NCI-H446 treated with DMSO at 0.1 percent for 48 hours (cell line): ENCODE measurements around the gene PLEKHH2.
"Not testable (repeated sequence)": the region's sequence is repeated elsewhere in the genome, so short reads cannot be mapped to it uniquely, and the experiment has no call there.

Experiments
- DNase-seq: peaks from one replicate; lab custom pipeline; 2025; lab: John Stamatoyannopoulos, UW

The PLEKHH2 gene

DNA sequence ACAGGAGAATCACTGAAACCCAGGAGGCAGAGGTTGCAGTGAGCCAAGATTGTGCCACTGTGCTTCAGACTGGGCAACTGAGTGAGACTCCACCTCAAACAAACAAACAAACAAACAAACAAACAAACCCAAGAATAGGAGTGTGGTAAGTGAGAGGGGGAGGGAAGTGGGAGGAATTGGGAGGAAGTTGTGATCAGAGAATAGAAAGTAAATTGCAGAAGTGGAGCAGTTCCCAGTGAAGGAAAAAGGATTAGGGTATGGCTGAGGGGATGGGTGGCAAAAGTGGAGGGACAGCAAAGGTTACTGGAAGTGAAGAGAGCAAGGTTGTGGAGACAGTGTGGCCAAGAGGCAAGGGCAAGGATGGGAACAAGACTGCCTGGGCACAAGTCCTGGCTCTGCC lies 80.3 kb downstream of the PLEKHH2 start:
- no peak for DNase-seq

GRCh38 chr2:43718530-43719124 lies 81.6 kb downstream of the PLEKHH2 start:
- DNase-seq, result no peak

- DNase-seq, result no peak
These were observed 87.9 kb downstream of the PLEKHH2 start for GRCh38 chr2:43724728-43725526.

DNA sequence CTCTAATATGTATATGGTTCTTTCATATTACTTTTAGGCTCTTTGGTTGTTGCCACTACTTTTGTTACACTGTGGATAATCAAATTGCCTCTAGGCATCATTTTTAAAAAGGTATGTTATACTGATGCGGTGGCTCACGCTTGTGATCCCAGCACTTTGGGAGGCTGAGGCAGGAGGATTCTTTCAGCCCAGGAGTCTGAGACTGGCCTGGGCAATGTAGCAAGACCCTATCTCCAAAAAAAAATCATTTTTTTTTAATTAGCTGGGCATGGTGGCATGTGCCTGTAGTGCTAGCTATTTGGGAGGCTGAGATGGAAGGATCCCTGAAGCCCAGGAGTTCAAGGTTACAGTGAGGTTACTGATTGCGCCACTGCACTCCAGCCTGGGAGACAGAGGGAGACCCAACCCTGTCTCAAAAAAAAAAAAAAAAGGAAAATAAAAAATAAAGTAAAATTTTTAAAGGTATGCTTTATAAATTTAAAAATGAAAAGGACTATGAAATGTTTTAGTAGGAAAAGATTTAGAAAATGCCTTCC lies 88.7 kb downstream of the PLEKHH2 start:
- DNase-seq, result no peak

DNA sequence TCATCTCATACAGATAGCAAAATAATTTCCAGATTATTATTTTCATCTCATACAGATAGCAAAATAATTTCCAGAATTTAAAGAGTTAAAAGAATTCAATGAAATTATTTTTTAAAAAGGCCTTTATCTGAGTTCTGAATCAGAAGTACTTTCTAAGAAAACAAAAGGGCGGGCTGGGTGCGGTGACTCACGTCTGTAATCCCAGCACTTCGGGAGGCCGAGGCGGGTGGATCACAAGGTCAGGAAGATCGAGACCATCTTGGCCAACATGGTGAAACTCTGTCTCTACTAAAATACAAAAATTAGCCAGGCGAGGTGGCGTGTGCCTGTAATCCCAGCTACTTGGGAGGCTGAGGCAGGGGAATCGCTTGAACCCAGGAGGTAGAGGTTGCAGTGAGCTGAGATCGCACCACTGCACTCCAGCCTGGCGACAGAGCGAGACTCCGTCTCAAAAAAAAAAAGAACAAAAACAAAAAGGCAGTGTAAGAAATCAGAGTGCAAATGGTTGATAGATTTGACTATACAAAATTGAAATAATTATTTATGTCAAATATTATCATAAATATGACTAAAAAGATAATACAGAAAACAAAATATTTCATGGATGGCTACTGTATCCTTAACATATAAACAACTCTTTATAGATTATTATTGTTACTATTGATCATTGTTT lies 90.0 kb downstream of the PLEKHH2 start:
- DNase-seq, result not testable (repeated sequence)

DNA sequence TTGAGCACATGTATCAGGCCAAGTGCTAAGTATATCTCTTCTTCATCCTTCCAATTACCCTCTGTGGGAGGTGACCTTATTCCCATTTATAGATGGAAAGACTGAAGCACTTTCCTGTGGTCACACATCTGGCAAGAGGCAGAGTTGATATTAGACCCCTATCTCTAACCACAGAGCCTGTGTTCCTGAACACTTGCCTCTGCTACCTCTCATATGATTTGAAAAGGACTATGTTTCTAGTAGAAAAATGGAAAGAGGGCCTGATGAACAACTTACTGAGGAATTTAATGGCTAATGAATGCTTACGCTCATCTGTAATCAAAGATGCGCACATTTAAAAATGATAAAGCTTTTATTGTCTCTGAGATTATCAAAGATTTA lies 90.6 kb downstream of the PLEKHH2 start:
- no peak for DNase-seq

GRCh38 chr2:43729491-43730174 lies 92.6 kb downstream of the PLEKHH2 start:
- DNase-seq, result no peak

DNA sequence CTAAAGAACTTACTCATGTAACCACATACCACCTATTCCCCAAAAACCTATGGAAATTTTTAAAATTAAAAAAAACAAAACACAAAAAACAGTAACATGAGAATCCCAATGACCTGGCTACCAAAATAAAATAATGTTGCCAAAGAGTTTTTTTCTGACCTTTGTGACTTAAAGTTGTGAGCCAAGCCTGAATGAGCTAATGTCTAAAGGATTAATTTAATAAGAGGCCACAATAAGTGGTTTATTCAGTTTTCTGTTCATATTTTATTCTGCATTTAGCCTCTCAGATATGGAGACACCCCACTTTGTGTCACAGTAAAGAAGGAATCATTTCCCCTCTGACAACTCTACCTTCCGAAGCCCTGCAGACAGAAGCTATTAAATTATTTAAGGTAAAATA lies 94.2 kb downstream of the PLEKHH2 start:
- no peak for DNase-seq

DNA sequence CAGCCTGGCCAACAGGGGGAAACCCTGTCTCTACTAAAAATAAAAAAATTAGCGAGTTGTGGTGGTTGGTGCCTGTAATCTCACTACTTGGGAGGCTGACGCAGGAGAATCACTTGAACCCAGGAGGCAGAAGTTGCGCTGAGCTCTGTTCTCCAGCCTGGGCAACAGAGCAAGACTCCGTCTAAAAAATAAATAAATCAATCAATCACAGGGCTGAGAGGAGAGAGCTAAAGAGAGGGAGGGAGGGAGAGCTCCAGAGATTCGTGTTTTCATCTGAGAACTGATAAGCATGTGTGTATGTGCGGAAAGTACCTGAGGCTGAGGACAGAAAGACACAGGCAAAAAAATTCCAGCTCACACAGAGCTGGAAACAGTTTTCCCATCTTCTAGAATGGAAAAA lies 99.6 kb downstream of the PLEKHH2 start:
- no peak for DNase-seq

DNA sequence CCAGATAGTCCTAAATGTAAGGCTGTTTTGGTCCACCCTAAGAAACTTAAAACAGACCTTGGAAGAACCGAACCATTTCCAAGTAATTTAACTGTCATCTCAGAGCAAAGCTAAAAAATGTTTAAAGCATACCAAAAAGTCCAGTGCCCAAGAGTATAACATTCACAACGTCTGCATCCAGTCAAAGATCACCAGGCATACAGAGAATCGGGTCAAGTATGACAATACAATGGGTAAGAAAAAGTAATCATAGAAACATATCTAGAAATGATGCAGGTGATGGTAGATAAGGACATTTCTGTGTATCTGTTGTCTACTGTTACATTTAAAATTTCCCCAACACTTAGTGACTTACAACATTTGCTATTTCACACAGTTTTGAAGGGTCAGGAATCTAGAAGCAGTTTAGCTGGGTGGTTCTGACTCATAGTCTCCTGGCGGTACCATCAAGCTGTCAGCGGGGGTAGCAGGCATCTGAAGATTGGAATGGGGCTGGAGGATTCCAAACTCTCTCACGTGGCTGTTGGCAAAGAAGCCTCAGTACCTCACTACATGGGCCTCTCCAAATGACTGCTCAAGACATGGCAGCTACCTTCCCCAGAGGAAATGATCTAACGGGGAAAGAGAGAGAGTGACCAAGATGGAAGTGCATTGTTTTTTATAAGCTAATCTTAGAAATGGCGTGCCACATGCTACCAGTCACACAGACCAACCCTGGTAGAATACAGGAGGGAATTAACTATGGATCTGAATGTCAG lies 100.2 kb downstream of the PLEKHH2 start:
- no peak for DNase-seq

DNA sequence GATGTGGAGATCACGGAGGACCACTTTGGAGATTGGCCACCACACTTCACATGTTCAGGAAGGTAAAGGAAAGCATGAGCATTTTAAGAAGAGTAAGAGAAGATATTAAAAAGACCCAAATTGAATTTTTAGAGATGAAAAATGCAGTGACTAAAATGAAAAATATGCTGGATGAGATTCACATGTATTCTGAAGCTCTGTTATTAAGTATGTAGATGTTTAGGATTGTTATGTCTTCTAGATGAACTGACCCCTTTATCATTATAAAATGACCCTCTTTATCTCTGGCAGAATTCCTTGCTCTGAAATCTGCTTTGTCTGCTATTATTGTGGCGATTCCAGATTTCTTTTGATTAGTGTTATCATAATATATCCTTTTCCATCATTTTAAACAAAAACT lies 100.8 kb downstream of the PLEKHH2 start:
- DNase-seq, result no peak

GRCh38 chr2:43738257-43738656 lies 101.2 kb downstream of the PLEKHH2 start:
- DNase-seq, result no peak

GRCh38 chr2:43743706-43744105 lies 106.6 kb downstream of the PLEKHH2 start:
- DNase-seq, result no peak

- DNase-seq, result no peak
These were observed 108.4 kb downstream of the PLEKHH2 start for GRCh38 chr2:43745457-43745856.

GRCh38 chr2:43748333-43748732 lies 111.3 kb downstream of the PLEKHH2 start:
- DNase-seq, result no peak

GRCh38 chr2:43749583-43749982 lies 112.5 kb downstream of the PLEKHH2 start:
- no peak for DNase-seq

DNA sequence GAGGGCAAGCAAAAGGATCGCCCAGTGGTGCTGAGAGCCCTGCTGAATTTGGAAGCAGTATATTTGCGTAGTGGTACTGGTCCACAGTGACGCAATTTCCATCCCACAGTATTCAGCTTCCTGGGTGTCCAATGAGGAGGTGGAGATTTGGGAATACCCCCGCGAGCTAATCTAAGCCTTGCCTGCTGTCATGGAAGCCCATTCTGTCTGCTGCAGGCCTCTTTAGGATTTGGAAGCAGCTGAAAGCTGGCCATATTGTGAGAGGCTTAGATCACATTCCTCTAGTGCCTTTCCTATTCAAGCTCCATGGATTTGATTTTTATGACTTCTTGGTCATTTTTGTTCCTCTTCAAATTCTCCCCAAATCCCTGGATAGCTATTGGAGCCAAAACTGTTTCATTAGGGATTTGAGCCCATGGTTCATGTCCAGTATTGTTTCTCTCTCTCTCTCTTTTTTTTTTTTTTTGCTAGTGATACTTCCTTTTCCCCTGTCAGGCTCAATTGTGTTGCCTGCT lies 114.5 kb downstream of the PLEKHH2 start:
- no peak for DNase-seq

- no peak for DNase-seq
These were observed 115.2 kb downstream of the PLEKHH2 start for GRCh38 chr2:43752302-43752701.

DNA sequence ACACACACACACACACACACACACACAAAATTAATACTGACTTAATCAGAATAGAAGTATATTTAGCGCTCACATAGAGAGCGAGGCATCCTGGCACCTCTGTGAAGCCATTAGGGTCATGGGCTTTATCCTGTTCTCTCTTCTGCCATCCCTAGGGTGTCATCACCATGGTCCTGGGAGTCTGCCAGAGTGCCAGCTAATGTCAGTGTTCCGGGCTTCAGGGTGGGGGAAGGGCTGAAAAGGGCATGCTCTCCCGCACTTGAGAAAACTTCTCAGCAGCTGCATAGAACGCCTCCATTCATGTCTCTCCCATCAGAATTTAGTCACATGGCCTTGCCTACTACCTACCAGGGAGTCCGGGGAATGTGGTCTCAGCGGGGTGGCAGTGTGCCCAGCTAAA lies 117.1 kb downstream of the PLEKHH2 start:
- DNase-seq, result no peak

GRCh38 chr2:43758739-43759138 lies 121.7 kb downstream of the PLEKHH2 start:
- no peak for DNase-seq

DNA sequence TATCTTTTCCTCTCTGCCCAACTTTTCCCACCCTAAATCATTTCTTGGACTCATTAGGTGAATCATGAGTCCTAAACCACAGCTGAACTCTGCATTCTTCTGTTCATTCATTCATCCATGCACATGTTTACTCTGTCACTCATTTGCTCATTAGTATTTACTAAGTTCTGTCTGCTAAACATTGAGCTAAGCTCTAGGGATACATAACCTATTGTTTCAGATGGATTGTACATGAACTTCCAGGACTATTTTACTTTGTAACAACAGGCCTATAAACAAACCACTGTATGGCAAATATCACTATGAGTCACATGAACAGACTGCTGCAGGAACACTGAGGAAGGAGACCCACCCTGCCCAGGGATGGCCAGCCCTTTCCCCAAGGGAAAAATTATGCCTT lies 122.1 kb downstream of the PLEKHH2 start:
- DNase-seq, result no peak
